DOHH2 (cell line): ENCODE results near the gene GCNT2.
"Not testable (repeated sequence)": the region's sequence is repeated elsewhere in the genome, so short reads cannot be mapped to it uniquely, and the experiment has no call there.

Source experiments
- H3F3A ChIP-seq: fragments of 200-600 bp; sonication (generic), shearing (Covaris generic); 2 replicates; pipeline ENCODE4 v1.6.0; 2016; ENCODE audit warnings: antibody characterized with exemption, mild to moderate bottlenecking; ENCODE audit not compliant: control insufficient read depth, insufficient read depth
- H3K27ac ChIP-seq: fragments of 200-600 bp; sonication (generic); 2 replicates; pipeline ENCODE4 v1.5.1; 2014; ENCODE audit warnings: low read depth, mild to moderate bottlenecking, low read length, moderate library complexity
- H3K27me3 ChIP-seq: fragments of 200-600 bp; sonication (generic); 2 replicates; pipeline ENCODE4 v1.6.1; 2014; ENCODE audit warnings: mild to moderate bottlenecking, low read length, mixed read lengths; ENCODE audit not compliant: control insufficient read depth
- H3K36me3 ChIP-seq: fragments of 200-600 bp; sonication (generic); 2 replicates; pipeline ENCODE4 v1.6.1; 2014; ENCODE audit warnings: mild to moderate bottlenecking, low read length, moderate library complexity, mixed read lengths; ENCODE audit not compliant: control insufficient read depth
- H3K4me1 ChIP-seq: fragments of 200-600 bp; sonication (generic); 2 replicates; pipeline ENCODE4 v1.6.1; 2014; ENCODE audit warnings: mild to moderate bottlenecking, low read length, mixed read lengths; ENCODE audit not compliant: control insufficient read depth
- H3K4me2 ChIP-seq: fragments of 200-600 bp; sonication (generic); 2 replicates; pipeline ENCODE4 v1.6.0; 2014; ENCODE audit warnings: mild to moderate bottlenecking, low read length, moderate library complexity
- H3K4me3 ChIP-seq: fragments of 200-600 bp; sonication (generic); 2 replicates; pipeline ENCODE4 v1.5.1; 2014; ENCODE audit warnings: mild to moderate bottlenecking, low read length, mixed read lengths
- H3K79me2 ChIP-seq: fragments of 200-600 bp; sonication (generic); 2 replicates; pipeline ENCODE4 v1.6.1; 2014; ENCODE audit warnings: mild to moderate bottlenecking, low read length, mixed read lengths; ENCODE audit not compliant: control insufficient read depth
- H3K9me2 ChIP-seq: fragments of 200-600 bp; sonication (generic); replicated peaks from 2 replicates; pipeline ENCODE4 v1.6.1; 2014; ENCODE audit warnings: mild to moderate bottlenecking, low read length, mixed read lengths; ENCODE audit not compliant: control insufficient read depth
- H3K9me3 ChIP-seq: fragments of 200-600 bp; sonication (generic); 2 replicates; pipeline ENCODE4 v1.6.1; 2014; ENCODE audit warnings: antibody characterized with exemption, low read length, mixed read lengths; ENCODE audit not compliant: control insufficient read depth, insufficient read depth
- H4K20me1 ChIP-seq: fragments of 200-600 bp; sonication (generic); 2 replicates; pipeline ENCODE4 v1.6.0; 2014; ENCODE audit warnings: low read depth, mild to moderate bottlenecking, antibody characterized with exemption, low read length, moderate library complexity; ENCODE audit not compliant: control insufficient read depth, insufficient read depth
- CTCF ChIP-seq: fragments of 200-600 bp; sonication (generic); IDR thresholded peaks from one replicate; pipeline ENCODE4 v1.5.1; 2014; ENCODE audit warnings: antibody characterized with exemption, mild to moderate bottlenecking, low read depth, low read length; ENCODE audit not compliant: poor library complexity, severe bottlenecking
- EZH2phosphoT487 ChIP-seq: fragments of 200-600 bp; sonication (generic); IDR thresholded peaks from 2 replicates; pipeline ENCODE4 v1.6.1; 2017; ENCODE audit warnings: borderline replicate concordance, mild to moderate bottlenecking, antibody characterized with exemption, low read length, moderate library complexity, mixed read lengths

GCNT2 gene

GRCh38 chr6:10485406-10485805 is 35.7 kb upstream of the GCNT2 start:
- Histone ChIP-seq H3K79me2 (no peaks in the 10 kb centered on the region), H3F3A (no peaks in the 10 kb centered on the region), H3K27me3 (no peaks in the 10 kb centered on the region), H3K9me3 (peaks cover 8% of the 10 kb centered on the region), H3K36me3 (no peaks in the 10 kb centered on the region), H4K20me1 (no peaks in the 10 kb centered on the region), H3K27ac (no peak overlapping the region), H3K4me3 (no peak overlapping the region), H3K4me1 (0 out of 2 replicates have a peak, but pooled peaks cover under 1% of the 10 kb centered on the region), H3K4me2 (no peak overlapping the region), H3K9me2 (no peaks in the 10 kb centered on the region)
- TF ChIP-seq CTCF (no peak), EZH2phosphoT487 (no peak)

GRCh38 chr6:10486215-10486614 is 34.9 kb upstream of the GCNT2 start:
- Histone ChIP-seq H3K4me1 (no peaks in the 10 kb centered on the region), H4K20me1 (no peaks in the 10 kb centered on the region), H3K9me2 (no peaks in the 10 kb centered on the region), H3K27me3 (no peaks in the 10 kb centered on the region), H3K36me3 (no peaks in the 10 kb centered on the region), H3K9me3 (peaks cover 8% of the 10 kb centered on the region), H3K79me2 (no peaks in the 10 kb centered on the region), H3F3A (no peaks in the 10 kb centered on the region), H3K4me3 (no peak overlapping the region), H3K27ac (no peak overlapping the region), H3K4me2 (no peak overlapping the region)
- no peak for TF ChIP-seq EZH2phosphoT487
- no peak for TF ChIP-seq CTCF

- H3K79me2 ChIP-seq, H3K9me3 ChIP-seq, H4K20me1 ChIP-seq, H3K4me2 ChIP-seq, H3K27ac ChIP-seq, H3K4me3 ChIP-seq, H3K36me3 ChIP-seq, H3F3A ChIP-seq, H3K27me3 ChIP-seq, H3K9me2 ChIP-seq, H3K4me1 ChIP-seq: not testable (repeated sequence)
Measured at GRCh38 chr6:10486944-10487588, 34.1 kb upstream of the GCNT2 start.

GRCh38 chr6:10487668-10488327 is 33.4 kb upstream of the GCNT2 start:
- H3K36me3 ChIP-seq = no peaks in the 10 kb centered on the region
- no peaks in the 10 kb centered on the region for H3K4me1 ChIP-seq
- peaks cover 4% of the 10 kb centered on the region; the same call in 1 of the 2 replicates for H3K9me3 ChIP-seq
- TF ChIP-seq CTCF (no peak), EZH2phosphoT487 (no peak)
- no peak overlapping the region for H3K4me2 ChIP-seq
- no peak overlapping the region for H3K27ac ChIP-seq
- no peaks in the 10 kb centered on the region for H3K79me2 ChIP-seq
- H3F3A ChIP-seq = no peaks in the 10 kb centered on the region
- no peaks in the 10 kb centered on the region for H3K9me2 ChIP-seq
- no peaks in the 10 kb centered on the region for H4K20me1 ChIP-seq
- no peak overlapping the region for H3K4me3 ChIP-seq
- no peaks in the 10 kb centered on the region for H3K27me3 ChIP-seq
